ENCODE data around the gene ASXL1. TPM values are rescaled to one million over a fixed set of nuclear protein-coding genes. Genes with fewer than 3 reads are reported as not detected.

The ASXL1 gene
- total and polyA plus RNA-seq, 2 experiments from 2014 or later: 10.4 to 29.0 TPM

DNA sequence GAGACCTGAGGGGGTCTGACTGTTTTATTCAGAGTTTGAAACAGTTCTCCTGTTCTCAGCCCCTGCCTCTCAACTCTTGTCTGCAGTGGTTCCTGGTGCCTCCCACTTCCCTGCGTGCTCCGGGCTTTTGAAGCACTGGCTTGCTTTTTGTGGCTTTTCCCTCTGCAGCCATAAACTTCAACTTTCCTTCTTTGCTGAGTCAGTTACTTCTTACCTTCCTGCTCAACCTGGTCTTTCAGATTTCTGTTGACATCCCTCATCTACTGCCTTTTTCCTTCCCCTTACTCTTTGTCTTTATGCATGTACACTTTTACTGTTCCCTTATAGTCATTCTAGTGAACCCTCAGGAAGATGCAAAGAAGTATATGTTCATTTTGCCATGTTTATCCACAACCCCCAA, 57.4 kb downstream of the ASXL1 start:
- no peaks in the 10 kb centered on the region for H3K9me2 ChIP-seq (ENCODE audit: insufficient read depth)
- no peak overlapping the region for H2AFZ ChIP-seq
- no peaks in the 10 kb centered on the region for H3K27me3 ChIP-seq (ENCODE audit: insufficient read depth)
- no peak overlapping the region for H3K27ac ChIP-seq (ENCODE audit: low read depth)
- H3K79me2 ChIP-seq (replicated peaks; ENCODE audit: insufficient read depth): no peaks in the 10 kb centered on the region; the same call in 1 of the 2 replicates
- ATAC-seq: no peak
- no peak overlapping the region for H3K4me2 ChIP-seq
- no peaks in the 10 kb centered on the region for H3K36me3 ChIP-seq (ENCODE audit: insufficient read depth)
- H3K4me1 ChIP-seq (ENCODE audit: insufficient read depth): peaks cover 15% of the 10 kb centered on the region; the same call in 1 of the 2 replicates
- H3K27ac Mint-ChIP-seq: peak overlapping the region; percentile 9; the same call in 1 of the 2 replicates
- no peaks in the 10 kb centered on the region for H3K36me3 Mint-ChIP-seq (ENCODE audit: low read depth)
- no peak overlapping the region for H3K4me3 Mint-ChIP-seq
- DNase-seq (ENCODE audit: low spot score): peak; percentile 23
- peaks cover 9% of the 10 kb centered on the region for H4K20me1 ChIP-seq (replicated peaks; ENCODE audit: insufficient read depth)
- H3K4me3 ChIP-seq: no peak overlapping the region
- H3F3A ChIP-seq (replicated peaks; ENCODE audit: low read depth): no peaks in the 10 kb centered on the region
- no peaks in the 10 kb centered on the region for H3K9me3 Mint-ChIP-seq
- TF ChIP-seq EZH2phosphoT487 (IDR thresholded peaks at IDR 0.05; ENCODE audit: unreplicated experiment): no peak
- TF ChIP-seq EZH2 (IDR thresholded peaks at IDR 0.05; ENCODE audit: low read depth, unreplicated experiment): no peak
- TF ChIP-seq ZNF331 (CRISPR knock-in tag; IDR thresholded peaks at IDR 0.05; ENCODE audit: low read depth): no peak
- TF ChIP-seq POLR2AphosphoS5 (IDR thresholded peaks at IDR 0.05; ENCODE audit: low read depth): no peak
- TF ChIP-seq JUNB (IDR thresholded peaks at IDR 0.05; ENCODE audit: unreplicated experiment): no peak
- TF ChIP-seq, protein P1, sequence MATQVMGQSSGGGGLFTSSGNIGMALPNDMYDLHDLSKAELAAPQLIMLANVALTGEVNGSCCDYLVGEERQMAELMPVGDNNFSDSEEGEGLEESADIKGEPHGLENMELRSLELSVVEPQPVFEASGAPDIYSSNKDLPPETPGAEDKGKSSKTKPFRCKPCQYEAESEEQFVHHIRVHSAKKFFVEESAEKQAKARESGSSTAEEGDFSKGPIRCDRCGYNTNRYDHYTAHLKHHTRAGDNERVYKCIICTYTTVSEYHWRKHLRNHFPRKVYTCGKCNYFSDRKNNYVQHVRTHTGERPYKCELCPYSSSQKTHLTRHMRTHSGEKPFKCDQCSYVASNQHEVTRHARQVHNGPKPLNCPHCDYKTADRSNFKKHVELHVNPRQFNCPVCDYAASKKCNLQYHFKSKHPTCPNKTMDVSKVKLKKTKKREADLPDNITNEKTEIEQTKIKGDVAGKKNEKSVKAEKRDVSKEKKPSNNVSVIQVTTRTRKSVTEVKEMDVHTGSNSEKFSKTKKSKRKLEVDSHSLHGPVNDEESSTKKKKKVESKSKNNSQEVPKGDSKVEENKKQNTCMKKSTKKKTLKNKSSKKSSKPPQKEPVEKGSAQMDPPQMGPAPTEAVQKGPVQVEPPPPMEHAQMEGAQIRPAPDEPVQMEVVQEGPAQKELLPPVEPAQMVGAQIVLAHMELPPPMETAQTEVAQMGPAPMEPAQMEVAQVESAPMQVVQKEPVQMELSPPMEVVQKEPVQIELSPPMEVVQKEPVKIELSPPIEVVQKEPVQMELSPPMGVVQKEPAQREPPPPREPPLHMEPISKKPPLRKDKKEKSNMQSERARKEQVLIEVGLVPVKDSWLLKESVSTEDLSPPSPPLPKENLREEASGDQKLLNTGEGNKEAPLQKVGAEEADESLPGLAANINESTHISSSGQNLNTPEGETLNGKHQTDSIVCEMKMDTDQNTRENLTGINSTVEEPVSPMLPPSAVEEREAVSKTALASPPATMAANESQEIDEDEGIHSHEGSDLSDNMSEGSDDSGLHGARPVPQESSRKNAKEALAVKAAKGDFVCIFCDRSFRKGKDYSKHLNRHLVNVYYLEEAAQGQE (IDR thresholded peaks at IDR 0.05; ENCODE audit: unreplicated experiment): no peak
- TF ChIP-seq NANOG (IDR thresholded peaks at IDR 0.05; ENCODE audit: borderline replicate concordance): no peak
- TF ChIP-seq, protein P2, sequence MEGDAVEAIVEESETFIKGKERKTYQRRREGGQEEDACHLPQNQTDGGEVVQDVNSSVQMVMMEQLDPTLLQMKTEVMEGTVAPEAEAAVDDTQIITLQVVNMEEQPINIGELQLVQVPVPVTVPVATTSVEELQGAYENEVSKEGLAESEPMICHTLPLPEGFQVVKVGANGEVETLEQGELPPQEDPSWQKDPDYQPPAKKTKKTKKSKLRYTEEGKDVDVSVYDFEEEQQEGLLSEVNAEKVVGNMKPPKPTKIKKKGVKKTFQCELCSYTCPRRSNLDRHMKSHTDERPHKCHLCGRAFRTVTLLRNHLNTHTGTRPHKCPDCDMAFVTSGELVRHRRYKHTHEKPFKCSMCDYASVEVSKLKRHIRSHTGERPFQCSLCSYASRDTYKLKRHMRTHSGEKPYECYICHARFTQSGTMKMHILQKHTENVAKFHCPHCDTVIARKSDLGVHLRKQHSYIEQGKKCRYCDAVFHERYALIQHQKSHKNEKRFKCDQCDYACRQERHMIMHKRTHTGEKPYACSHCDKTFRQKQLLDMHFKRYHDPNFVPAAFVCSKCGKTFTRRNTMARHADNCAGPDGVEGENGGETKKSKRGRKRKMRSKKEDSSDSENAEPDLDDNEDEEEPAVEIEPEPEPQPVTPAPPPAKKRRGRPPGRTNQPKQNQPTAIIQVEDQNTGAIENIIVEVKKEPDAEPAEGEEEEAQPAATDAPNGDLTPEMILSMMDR (conservative IDR thresholded peaks at IDR 0.05; ENCODE audit: low read depth in 2 of 2): no peak
- peaks cover 2% of the 10 kb centered on the region for H3K27me3 Mint-ChIP-seq (ENCODE audit: insufficient read depth, low read depth, poor library complexity)
- peaks cover 12% of the 10 kb centered on the region for H3K4me1 Mint-ChIP-seq

DNA sequence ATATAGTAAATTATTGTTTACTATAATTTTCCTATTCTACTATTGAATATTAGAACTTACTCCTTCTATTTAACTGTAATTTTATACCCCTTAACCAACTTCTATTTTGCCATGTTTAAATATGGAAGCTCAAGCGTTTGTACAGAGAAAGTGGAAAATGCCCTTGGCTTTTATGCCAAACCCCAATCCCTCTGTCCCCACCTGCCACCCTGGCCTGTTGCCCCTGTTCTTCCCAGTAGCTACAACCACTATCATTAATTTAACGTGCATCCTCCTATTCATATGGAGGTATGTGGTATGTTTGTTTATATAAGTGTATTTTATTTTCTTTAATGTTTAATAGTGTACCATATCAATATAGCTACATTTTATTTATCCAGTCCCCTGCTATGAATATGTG, 58.1 kb downstream of the ASXL1 start:
- Mint-ChIP-seq H3K36me3 (ENCODE audit: low read depth) (no peaks in the 10 kb centered on the region), H3K4me3 (no peak overlapping the region), H3K9me3 (no peaks in the 10 kb centered on the region), H3K27me3 (ENCODE audit: insufficient read depth, low read depth, poor library complexity) (peaks cover 2% of the 10 kb centered on the region), H3K27ac (no peak overlapping the region), H3K4me1 (peaks cover 12% of the 10 kb centered on the region)
- Histone ChIP-seq H4K20me1 (replicated peaks; ENCODE audit: insufficient read depth) (peaks cover 9% of the 10 kb centered on the region), H3F3A (replicated peaks; ENCODE audit: low read depth) (no peaks in the 10 kb centered on the region), H2AFZ (no peak overlapping the region), H3K79me2 (replicated peaks; ENCODE audit: insufficient read depth) (no peaks in the 10 kb centered on the region; the same call in 1 of the 2 replicates), H3K36me3 (ENCODE audit: insufficient read depth) (no peaks in the 10 kb centered on the region), H3K27ac (ENCODE audit: low read depth) (no peak overlapping the region), H3K4me1 (ENCODE audit: insufficient read depth) (peaks cover 15% of the 10 kb centered on the region; the same call in 1 of the 2 replicates), H3K4me3 (no peak overlapping the region), H3K27me3 (ENCODE audit: insufficient read depth) (no peaks in the 10 kb centered on the region), H3K4me2 (no peak overlapping the region), H3K9me2 (ENCODE audit: insufficient read depth) (no peaks in the 10 kb centered on the region)
- TF ChIP-seq, protein P2 (conservative IDR thresholded peaks at IDR 0.05; ENCODE audit: low read depth in 2 of 2): no peak
- TF ChIP-seq, protein P3, sequence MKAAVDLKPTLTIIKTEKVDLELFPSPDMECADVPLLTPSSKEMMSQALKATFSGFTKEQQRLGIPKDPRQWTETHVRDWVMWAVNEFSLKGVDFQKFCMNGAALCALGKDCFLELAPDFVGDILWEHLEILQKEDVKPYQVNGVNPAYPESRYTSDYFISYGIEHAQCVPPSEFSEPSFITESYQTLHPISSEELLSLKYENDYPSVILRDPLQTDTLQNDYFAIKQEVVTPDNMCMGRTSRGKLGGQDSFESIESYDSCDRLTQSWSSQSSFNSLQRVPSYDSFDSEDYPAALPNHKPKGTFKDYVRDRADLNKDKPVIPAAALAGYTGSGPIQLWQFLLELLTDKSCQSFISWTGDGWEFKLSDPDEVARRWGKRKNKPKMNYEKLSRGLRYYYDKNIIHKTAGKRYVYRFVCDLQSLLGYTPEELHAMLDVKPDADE (IDR thresholded peaks at IDR 0.05): no peak
- no peak for TF ChIP-seq STAT1 (IDR thresholded peaks at IDR 0.05; ENCODE audit: unreplicated experiment)
- no peak for TF ChIP-seq JUNB (IDR thresholded peaks at IDR 0.05; ENCODE audit: unreplicated experiment)
- DNase-seq (ENCODE audit: low spot score): no peak
- ATAC-seq: no peak

Data from GM23338 (cell line).